ENCODE results near the gene CYSTM1.

CYSTM1 gene

GRCh38 chr5:140232731-140233130 lies 57.7 kb downstream of the CYSTM1 start:
- DNase-seq (ENCODE audit: low read depth in 3 of 3, low spot score in 1 of 3) = no peak

- DNase-seq (ENCODE audit: low read depth in 3 of 3, low spot score in 1 of 3) = no peak
Observed at GRCh38 chr5:140234377-140234989, 59.5 kb downstream of the CYSTM1 start.

- no peak for DNase-seq (ENCODE audit: low read depth in 3 of 3, low spot score in 1 of 3)
Observed at GRCh38 chr5:140235791-140236551, 61.0 kb downstream of the CYSTM1 start.

GRCh38 chr5:140236891-140237598 lies 62.1 kb downstream of the CYSTM1 start:
- DNase-seq (ENCODE audit: low read depth in 3 of 3, low spot score in 1 of 3) = no peak

GRCh38 chr5:140238756-140239155 lies 63.8 kb downstream of the CYSTM1 start:
- no peak for DNase-seq (ENCODE audit: low read depth in 3 of 3, low spot score in 1 of 3)

GRCh38 chr5:140239461-140239860 lies 64.5 kb downstream of the CYSTM1 start:
- no peak for DNase-seq (ENCODE audit: low read depth in 3 of 3, low spot score in 1 of 3)

- DNase-seq (ENCODE audit: low read depth in 3 of 3, low spot score in 1 of 3) = peak in 2 of 3 donors; percentile 22 to 37
Observed at GRCh38 chr5:140239939-140240700, 65.1 kb downstream of the CYSTM1 start.

- no peak for DNase-seq (ENCODE audit: low read depth in 3 of 3, low spot score in 1 of 3)
Observed at GRCh38 chr5:140240987-140241706, 66.2 kb downstream of the CYSTM1 start.

GRCh38 chr5:140242099-140242498 lies 67.1 kb downstream of the CYSTM1 start:
- no peak for DNase-seq (ENCODE audit: low read depth in 3 of 3, low spot score in 1 of 3)

GRCh38 chr5:140242890-140243585 lies 68.0 kb downstream of the CYSTM1 start:
- DNase-seq (ENCODE audit: low read depth in 3 of 3, low spot score in 1 of 3) = no peak

- no peak for DNase-seq (ENCODE audit: low read depth in 3 of 3, low spot score in 1 of 3)
Observed at GRCh38 chr5:140243706-140244250, 68.8 kb downstream of the CYSTM1 start.

- DNase-seq (ENCODE audit: low read depth in 3 of 3, low spot score in 1 of 3) = peak; percentile 53 to 70 (median 57)
Observed at GRCh38 chr5:140244525-140245025, 69.6 kb downstream of the CYSTM1 start.

- no peak for DNase-seq (ENCODE audit: low read depth in 3 of 3, low spot score in 1 of 3)
Observed at GRCh38 chr5:140245341-140245740, 70.4 kb downstream of the CYSTM1 start.

GRCh38 chr5:140245926-140246325 lies 70.9 kb downstream of the CYSTM1 start:
- no peak for DNase-seq (ENCODE audit: low read depth in 3 of 3, low spot score in 1 of 3)

GRCh38 chr5:140246378-140247122 lies 71.6 kb downstream of the CYSTM1 start:
- no peak for DNase-seq (ENCODE audit: low read depth in 3 of 3, low spot score in 1 of 3)

GRCh38 chr5:140248414-140248813 lies 73.4 kb downstream of the CYSTM1 start:
- DNase-seq (ENCODE audit: low read depth in 3 of 3, low spot score in 1 of 3) = no peak

- DNase-seq (ENCODE audit: low read depth in 3 of 3, low spot score in 1 of 3) = no peak
Observed at GRCh38 chr5:140249536-140249935, 74.5 kb downstream of the CYSTM1 start.

- no peak for DNase-seq (ENCODE audit: low read depth in 3 of 3, low spot score in 1 of 3)
Observed at GRCh38 chr5:140250386-140250785, 75.4 kb downstream of the CYSTM1 start.

GRCh38 chr5:140251527-140251973 lies 76.6 kb downstream of the CYSTM1 start:
- no peak for DNase-seq (ENCODE audit: low read depth in 3 of 3, low spot score in 1 of 3)
